DOHH2 (cell line): ENCODE measurements around the gene PRKD3.
A peak's percentile ranks its signal among the peaks of the same experiment; 100 is the strongest.

Experiments used
- H3F3A ChIP-seq: fragments of 200-600 bp; sonication (generic), shearing (Covaris generic); 2 replicates; pipeline ENCODE4 v1.6.0; 2016; ENCODE audit warnings: antibody characterized with exemption, mild to moderate bottlenecking; ENCODE audit not compliant: control insufficient read depth, insufficient read depth
- H3K27ac ChIP-seq: fragments of 200-600 bp; sonication (generic); 2 replicates; pipeline ENCODE4 v1.5.1; 2014; ENCODE audit warnings: low read depth, mild to moderate bottlenecking, low read length, moderate library complexity
- H3K27me3 ChIP-seq: fragments of 200-600 bp; sonication (generic); 2 replicates; pipeline ENCODE4 v1.6.1; 2014; ENCODE audit warnings: mild to moderate bottlenecking, low read length, mixed read lengths; ENCODE audit not compliant: control insufficient read depth
- H3K36me3 ChIP-seq: fragments of 200-600 bp; sonication (generic); 2 replicates; pipeline ENCODE4 v1.6.1; 2014; ENCODE audit warnings: mild to moderate bottlenecking, low read length, moderate library complexity, mixed read lengths; ENCODE audit not compliant: control insufficient read depth
- H3K4me1 ChIP-seq: fragments of 200-600 bp; sonication (generic); 2 replicates; pipeline ENCODE4 v1.6.1; 2014; ENCODE audit warnings: mild to moderate bottlenecking, low read length, mixed read lengths; ENCODE audit not compliant: control insufficient read depth
- H3K4me2 ChIP-seq: fragments of 200-600 bp; sonication (generic); 2 replicates; pipeline ENCODE4 v1.6.0; 2014; ENCODE audit warnings: mild to moderate bottlenecking, low read length, moderate library complexity
- H3K4me3 ChIP-seq: fragments of 200-600 bp; sonication (generic); 2 replicates; pipeline ENCODE4 v1.5.1; 2014; ENCODE audit warnings: mild to moderate bottlenecking, low read length, mixed read lengths
- H3K79me2 ChIP-seq: fragments of 200-600 bp; sonication (generic); 2 replicates; pipeline ENCODE4 v1.6.1; 2014; ENCODE audit warnings: mild to moderate bottlenecking, low read length, mixed read lengths; ENCODE audit not compliant: control insufficient read depth
- H3K9me2 ChIP-seq: fragments of 200-600 bp; sonication (generic); replicated peaks from 2 replicates; pipeline ENCODE4 v1.6.1; 2014; ENCODE audit warnings: mild to moderate bottlenecking, low read length, mixed read lengths; ENCODE audit not compliant: control insufficient read depth
- H3K9me3 ChIP-seq: fragments of 200-600 bp; sonication (generic); 2 replicates; pipeline ENCODE4 v1.6.1; 2014; ENCODE audit warnings: antibody characterized with exemption, low read length, mixed read lengths; ENCODE audit not compliant: control insufficient read depth, insufficient read depth
- H4K20me1 ChIP-seq: fragments of 200-600 bp; sonication (generic); 2 replicates; pipeline ENCODE4 v1.6.0; 2014; ENCODE audit warnings: low read depth, mild to moderate bottlenecking, antibody characterized with exemption, low read length, moderate library complexity; ENCODE audit not compliant: control insufficient read depth, insufficient read depth
- CTCF ChIP-seq: fragments of 200-600 bp; sonication (generic); IDR thresholded peaks from one replicate; pipeline ENCODE4 v1.5.1; 2014; ENCODE audit warnings: antibody characterized with exemption, mild to moderate bottlenecking, low read depth, low read length; ENCODE audit not compliant: poor library complexity, severe bottlenecking
- EZH2phosphoT487 ChIP-seq: fragments of 200-600 bp; sonication (generic); IDR thresholded peaks from 2 replicates; pipeline ENCODE4 v1.6.1; 2017; ENCODE audit warnings: borderline replicate concordance, mild to moderate bottlenecking, antibody characterized with exemption, low read length, moderate library complexity, mixed read lengths

PRKD3 gene

GRCh38 chr2:37318401-37318800 is 6.2 kb downstream of the PRKD3 start:
- Histone ChIP-seq H3K4me2 (peak overlapping the region; percentile 48), H3F3A (peaks cover 7% of the 10 kb centered on the region; the same call in 1 of the 2 replicates), H3K27me3 (no peaks in the 10 kb centered on the region), H3K36me3 (peaks cover 62% of the 10 kb centered on the region), H3K27ac (0 out of 2 replicates have a peak overlapping the region, but pooled peaks have one; percentile 5), H3K9me3 (no peaks in the 10 kb centered on the region), H4K20me1 (peaks cover 17% of the 10 kb centered on the region), H3K79me2 (peaks cover 98% of the 10 kb centered on the region), H3K4me1 (peaks cover 74% of the 10 kb centered on the region), H3K9me2 (no peaks in the 10 kb centered on the region), H3K4me3 (no peak overlapping the region)
- TF ChIP-seq CTCF (no peak), EZH2phosphoT487 (no peak)

GRCh38 chr2:37317746-37318145 is 6.9 kb downstream of the PRKD3 start:
- H3K9me2 ChIP-seq, result no peaks in the 10 kb centered on the region
- TF ChIP-seq EZH2phosphoT487 (no peak), CTCF (no peak)
- H3K27ac ChIP-seq, result no peak overlapping the region
- peaks cover 22% of the 10 kb centered on the region for H4K20me1 ChIP-seq
- H3K27me3 ChIP-seq, result no peaks in the 10 kb centered on the region
- H3K4me3 ChIP-seq, result no peak overlapping the region
- peaks cover 7% of the 10 kb centered on the region; the same call in 1 of the 2 replicates for H3F3A ChIP-seq
- peaks cover 98% of the 10 kb centered on the region for H3K79me2 ChIP-seq
- peaks cover 80% of the 10 kb centered on the region for H3K4me1 ChIP-seq
- peaks cover 60% of the 10 kb centered on the region for H3K36me3 ChIP-seq
- H3K9me3 ChIP-seq, result no peaks in the 10 kb centered on the region
- no peak overlapping the region for H3K4me2 ChIP-seq

- peaks cover 98% of the 10 kb centered on the region for H3K79me2 ChIP-seq
- no peak overlapping the region for H3K27ac ChIP-seq
- peaks cover 74% of the 10 kb centered on the region for H3K4me1 ChIP-seq
- no peaks in the 10 kb centered on the region for H3K9me2 ChIP-seq
- H3K36me3 ChIP-seq, result peaks cover 63% of the 10 kb centered on the region
- no peak overlapping the region for H3K4me2 ChIP-seq
- H3K4me3 ChIP-seq, result no peak overlapping the region
- peaks cover 15% of the 10 kb centered on the region for H4K20me1 ChIP-seq
- peaks cover 7% of the 10 kb centered on the region; the same call in 1 of the 2 replicates for H3F3A ChIP-seq
- H3K27me3 ChIP-seq, result no peaks in the 10 kb centered on the region
- no peak for TF ChIP-seq CTCF
- no peak for TF ChIP-seq EZH2phosphoT487
- no peaks in the 10 kb centered on the region for H3K9me3 ChIP-seq
Measured at GRCh38 chr2:37316181-37316580, 8.5 kb downstream of the PRKD3 start.
